KG1 (cell line): ENCODE measurements around the gene UAP1L1.
A peak's percentile ranks its signal among the peaks of the same experiment; 100 is the strongest.
"Not testable (repeated sequence)": the region's sequence is repeated elsewhere in the genome, so short reads cannot be mapped to it uniquely, and the experiment has no call there.

ENCODE experiments used
- DNase-seq: peaks from one replicate; lab custom pipeline; 2025; lab: John Stamatoyannopoulos, UW

The UAP1L1 gene

DNA sequence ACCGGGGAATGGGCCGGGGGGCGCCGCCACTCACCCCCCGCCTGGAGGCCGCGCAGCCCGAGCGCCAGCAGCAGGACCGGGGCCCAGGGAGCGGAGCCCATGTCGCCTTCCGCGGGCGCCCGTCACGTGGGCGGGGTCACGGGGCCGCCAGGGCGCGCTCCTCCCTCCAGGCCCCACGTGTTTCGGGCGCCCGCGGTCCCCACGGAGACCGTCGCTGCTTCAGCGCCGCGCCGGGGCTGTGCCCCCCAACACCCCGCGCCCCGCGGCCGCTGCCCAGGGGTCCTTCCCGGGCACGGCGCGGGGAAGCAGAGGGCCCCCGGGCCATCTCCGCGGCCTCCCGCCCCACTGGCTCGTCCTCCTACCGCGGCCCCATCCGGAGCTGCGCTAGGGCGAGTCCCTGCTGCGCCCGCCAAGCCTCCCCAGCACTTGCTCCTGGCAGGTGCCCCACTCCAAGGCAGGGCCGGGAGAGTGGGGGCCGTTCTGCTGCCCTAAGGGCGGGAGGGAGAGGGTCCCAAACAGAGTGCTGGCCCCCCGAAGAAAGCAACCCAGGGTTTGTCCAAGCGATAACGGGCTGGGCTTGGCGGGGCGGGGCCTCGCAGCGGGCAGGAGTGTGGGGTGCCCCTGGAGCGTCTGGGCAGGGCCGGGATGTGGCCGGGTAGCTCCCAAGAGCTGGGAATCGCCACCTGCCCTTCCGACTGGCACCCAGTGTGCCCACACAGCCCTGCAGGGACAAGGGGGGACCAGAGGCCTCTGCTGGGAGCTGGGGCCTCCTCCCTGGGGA, 37.5 kb downstream of the UAP1L1 start, which contains the start of gene DPP7:
DPP7 (minus strand) TSS at position 121 of the 781 bp plus-strand sequence; CDS start at position 101, 20 bp downstream.
- peak; percentile 39 for DNase-seq

DNA sequence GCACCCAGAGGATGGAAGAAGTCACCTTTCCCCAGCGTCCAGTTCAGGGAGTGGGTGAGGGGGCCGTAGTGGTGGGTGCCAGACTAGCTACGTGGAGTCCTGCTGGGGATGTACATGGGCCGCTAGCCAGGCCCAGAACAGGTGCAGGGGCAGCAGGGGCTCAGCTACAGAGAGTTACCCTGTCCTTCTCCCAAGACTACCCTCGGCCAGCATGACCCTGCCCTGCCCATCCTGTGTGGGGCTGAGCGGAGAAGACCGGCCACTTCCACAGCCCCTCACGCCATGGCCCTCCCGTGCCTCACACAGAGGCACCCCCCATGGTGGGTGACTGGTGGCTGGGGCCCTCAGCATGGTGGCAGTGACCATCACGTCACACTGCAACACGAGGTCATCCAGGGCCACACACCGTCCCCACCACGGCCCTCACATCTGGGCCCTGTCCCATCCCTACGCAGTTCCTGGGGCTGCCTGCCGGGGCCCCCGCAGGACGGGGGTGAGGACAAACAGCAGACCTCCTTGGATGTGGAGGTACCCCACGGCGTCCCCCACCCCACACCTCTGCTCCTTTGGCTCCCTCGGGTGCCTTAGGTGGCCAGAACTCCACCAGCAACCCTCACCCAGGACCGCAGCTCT, 38.2 kb downstream of the UAP1L1 start:
- no peak for DNase-seq

DNA sequence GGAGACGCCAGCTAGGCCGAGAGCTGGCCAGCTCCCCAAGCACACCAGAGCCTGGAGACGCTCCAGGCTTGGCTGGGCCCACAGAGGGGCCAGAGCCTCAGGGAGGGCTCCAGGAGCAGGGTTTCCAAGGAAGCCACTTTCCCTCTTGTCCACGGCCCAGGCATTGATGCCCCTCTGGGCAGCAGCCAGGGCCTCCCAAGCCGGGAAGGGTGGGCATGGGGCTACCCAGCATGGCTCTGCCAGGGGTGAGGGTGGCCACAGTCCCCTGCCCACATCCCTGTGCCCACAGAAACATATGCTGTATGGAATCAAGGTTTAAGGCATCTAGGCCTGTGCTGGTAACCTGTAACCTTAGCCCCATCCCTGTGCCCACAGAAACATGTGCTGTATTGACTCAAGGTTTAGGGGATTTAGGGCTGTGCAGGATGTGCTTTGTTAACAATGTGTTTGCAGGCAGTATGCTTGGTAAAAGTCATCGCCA, 38.8 kb downstream of the UAP1L1 start:
- no peak for DNase-seq

DNA sequence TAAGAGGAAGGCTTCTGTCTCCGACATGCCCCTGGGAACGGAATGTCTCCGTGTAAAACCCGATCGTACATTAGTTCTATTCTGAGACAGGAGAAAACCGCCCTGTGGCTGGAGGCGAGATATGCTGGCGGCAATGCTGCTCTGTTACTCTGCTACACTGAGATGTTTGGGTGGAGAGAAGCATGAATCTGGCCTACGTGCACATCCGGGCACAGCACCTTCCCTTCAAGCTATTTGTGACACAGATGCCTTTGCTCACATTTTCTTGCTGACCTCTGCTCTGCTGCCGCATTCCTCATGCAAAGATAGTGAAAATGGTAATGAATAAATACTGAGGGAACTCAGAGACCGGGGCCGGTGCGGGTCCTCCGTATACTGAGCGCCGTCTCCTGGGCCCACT, 39.4 kb downstream of the UAP1L1 start:
- no peak for DNase-seq

DNA sequence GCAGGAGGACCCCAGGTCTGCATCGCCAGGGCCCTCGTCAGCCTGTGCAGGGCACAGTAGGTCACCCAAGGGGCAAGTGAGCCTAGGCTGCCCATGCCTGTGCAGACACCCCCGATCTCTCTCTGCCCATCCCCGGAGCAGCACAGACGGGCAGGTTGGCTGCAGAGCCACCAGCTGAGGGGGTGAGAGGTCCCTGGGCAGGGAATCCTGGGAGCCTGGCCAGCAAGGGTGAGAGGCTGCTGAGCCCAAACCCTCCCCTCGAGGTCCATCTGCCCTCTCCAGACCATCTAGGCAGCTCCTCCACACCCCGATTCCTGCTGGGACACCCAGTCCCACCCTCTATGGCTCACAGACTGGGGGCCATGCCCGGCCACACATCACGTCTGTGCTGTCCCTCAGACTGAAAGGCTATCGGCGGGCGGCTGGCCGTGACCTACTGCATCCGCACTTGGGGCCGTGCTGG, 40.0 kb downstream of the UAP1L1 start:
- DNase-seq: no peak

DNA sequence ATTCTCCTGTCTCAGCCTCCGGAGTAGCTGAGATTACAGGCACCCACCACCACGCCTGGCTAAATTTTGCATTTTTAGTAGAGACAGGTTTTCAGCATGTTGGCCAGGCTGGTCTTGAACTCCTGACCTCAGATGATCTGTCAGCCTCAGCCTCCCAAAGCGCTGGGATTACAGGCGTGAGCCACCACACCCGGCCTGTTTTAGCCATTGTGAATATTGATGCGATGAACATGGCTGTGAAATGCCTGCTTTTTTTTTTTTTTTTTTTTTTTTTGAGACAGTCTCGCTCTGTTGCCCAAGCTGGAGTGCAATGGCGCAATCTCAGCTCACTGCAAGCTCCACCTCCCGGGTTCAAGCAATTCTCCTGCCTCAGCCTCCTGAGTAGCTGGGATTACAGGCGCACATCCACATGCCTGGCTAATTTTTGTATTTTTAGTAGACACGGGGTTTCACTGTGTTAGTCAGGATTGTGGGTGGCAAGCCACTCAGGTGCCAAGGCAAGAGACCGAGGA, 40.8 kb downstream of the UAP1L1 start:
- not testable (repeated sequence) for DNase-seq

DNA sequence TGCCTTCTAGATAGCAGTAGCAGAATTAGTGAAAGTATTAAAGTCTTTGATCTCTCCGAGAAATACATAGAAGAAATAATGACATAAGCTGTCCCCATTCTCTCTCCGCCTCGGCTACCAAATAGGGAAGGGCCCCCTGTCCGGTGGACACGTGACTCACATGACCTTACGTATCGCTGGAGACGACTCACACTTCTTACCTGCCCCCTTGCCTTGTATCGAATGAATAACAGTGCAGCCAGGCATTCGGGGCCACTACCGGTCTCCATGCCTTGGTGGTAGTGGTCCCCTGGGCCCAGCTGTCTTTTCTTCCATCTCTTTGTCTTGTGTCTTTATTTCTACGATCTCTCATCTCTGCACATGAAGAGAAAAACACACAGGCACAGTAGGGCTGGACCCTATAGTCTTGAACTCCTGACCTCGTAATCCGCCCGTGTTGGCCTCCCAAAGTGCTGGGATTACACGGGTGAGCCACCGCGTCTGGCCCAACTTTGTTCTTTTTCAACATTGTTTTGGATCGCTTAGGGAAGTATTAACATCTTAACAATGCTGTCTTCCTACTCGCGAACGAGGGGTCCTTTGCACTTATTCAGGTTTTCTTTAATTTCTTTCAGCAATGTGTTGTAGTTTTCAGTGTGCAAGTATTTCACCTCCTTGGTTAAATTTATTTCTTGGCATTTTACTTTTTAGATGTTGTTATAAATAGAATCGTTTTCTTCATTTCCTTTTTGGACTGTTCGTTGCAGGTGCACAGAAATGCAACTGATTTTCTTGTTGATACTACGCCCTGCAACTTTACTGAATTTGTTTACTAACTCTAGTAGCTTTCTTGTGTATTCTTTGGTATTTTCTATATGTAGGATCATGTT, 44.8 kb downstream of the UAP1L1 start:
- DNase-seq: not testable (repeated sequence)

DNA sequence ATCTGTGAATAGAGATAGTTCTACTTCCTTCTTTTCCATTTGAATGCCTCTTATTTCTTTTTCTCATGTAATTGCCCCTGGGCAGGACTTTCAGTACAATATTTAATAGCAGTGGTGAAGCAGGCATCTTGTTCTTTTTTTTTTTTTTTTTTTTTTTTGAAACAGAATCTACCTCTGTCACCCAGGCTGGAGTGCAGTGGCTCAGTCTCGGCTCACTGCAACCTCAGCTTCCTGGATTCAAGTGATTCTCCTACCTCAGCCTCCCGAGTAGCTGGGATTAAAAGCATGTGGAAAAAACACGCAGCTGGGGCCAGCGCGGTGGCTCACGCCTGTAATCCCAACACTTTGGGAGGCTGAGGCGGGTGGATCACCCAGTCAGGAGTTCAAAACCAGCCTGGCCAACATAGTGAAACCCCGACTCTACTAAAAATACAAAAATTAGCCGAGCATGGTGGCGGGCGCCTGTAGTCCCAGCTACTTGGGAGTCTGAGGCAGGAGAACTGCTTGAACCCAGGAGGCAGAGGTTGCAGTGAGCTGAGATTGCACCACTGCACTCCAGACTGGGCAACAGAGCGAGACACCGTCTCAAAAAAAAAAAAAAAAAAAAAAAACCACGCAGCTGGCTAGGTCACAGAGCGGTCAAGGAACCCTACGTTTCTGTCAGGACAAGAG, 45.6 kb downstream of the UAP1L1 start:
- not testable (repeated sequence) for DNase-seq

DNA sequence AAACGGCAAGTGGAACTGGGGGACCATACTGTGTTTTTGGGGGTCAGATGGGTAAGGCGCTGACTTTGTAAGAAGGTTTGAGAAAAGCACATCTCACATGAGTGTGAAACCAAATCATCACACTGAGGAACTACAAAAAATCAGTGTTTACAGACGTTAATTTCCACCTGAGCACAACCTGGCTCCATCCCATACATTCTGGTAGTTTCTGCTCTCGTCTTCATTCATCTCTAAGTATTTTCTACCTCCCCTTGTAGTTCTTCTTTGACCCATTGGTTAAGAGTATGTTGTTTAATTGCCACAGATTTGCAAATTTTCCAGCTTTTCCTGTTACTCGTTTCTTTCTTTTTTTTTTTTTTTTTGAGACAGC, 46.1 kb downstream of the UAP1L1 start:
- DNase-seq: no peak

DNA sequence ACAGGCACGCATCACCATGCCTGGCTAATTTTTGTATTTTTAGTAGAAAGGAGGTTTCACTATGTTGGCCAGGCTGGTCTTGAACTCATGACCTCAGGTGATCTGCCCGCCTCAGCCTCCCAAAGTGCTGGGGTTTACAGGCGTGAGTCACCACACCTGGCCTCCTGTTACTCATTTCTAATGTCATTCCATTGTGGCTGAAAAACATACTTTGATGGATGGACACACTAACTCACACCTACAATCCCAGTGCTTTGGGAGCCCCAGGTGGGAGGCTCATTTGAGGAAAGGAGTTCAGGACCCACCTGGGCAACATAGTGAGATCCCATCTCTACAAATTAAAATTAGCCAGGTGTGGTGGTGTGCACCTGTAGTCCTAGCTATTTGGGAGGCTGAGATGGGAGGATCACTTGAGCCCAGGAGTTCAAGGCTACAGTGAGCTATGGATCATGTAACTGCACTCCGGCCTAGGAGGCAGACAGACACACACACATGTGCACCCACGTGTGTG, 46.7 kb downstream of the UAP1L1 start:
- DNase-seq: not testable (repeated sequence)

DNA sequence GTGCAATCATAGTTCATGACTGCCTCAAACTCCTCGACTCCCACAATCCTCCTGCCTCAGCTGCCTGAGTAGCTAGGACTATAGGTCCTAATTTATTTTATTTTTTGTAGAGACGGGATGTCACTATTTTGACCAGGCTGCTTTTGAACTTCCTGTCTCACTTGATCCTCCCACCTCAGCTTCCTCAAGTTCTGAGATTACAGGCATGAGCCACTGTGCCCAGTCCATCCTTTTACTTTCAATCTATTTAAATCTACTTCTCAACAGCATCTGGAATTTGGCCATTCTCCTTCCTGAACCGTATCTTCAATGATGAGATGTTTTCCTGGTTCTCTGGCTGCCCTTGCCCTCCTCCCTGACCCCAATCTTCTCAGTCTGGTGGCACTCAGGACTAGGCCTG, 49.5 kb downstream of the UAP1L1 start:
- DNase-seq: no peak

DNA sequence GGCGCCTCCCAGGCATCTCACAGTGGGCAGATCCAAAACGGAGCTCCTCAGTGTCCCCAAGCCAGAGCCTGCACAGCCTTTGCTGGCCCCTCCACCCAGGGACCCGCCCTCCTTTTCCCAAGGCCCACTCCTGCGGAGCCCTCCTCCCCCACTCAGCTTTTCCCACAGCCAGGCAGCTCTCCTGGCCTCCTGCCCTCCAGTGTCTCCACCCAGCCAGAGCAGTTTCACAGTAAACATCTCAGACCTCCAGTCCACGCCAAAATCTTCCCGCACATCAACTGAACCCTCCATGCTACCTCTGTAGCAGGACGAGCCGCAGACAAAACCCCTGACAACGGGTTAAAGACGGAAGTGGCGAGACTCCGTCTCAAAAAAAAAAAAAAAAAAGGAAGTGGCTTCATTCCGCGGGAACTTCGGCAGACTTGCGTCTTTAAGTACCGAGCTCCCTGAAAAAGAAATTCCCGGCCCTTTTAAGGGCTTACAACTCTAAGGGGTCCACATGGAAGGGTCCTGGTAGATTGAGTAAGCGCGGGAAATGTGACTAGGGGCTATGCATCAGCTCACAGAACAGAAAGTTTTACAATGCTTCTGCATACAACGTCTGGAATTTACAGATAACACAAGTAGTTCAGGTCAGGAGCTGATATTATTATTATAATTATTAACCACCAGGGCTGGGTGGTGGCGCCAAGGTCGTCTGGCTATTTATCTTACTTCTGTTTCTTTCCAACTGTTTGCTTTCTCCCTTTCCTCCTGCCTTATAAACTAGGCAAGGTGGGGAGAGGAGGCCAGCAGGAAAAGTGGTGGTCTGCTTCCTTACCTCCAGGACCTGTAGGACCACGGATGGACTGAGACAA, 50.2 kb downstream of the UAP1L1 start:
- peak; percentile 59 for DNase-seq

DNA sequence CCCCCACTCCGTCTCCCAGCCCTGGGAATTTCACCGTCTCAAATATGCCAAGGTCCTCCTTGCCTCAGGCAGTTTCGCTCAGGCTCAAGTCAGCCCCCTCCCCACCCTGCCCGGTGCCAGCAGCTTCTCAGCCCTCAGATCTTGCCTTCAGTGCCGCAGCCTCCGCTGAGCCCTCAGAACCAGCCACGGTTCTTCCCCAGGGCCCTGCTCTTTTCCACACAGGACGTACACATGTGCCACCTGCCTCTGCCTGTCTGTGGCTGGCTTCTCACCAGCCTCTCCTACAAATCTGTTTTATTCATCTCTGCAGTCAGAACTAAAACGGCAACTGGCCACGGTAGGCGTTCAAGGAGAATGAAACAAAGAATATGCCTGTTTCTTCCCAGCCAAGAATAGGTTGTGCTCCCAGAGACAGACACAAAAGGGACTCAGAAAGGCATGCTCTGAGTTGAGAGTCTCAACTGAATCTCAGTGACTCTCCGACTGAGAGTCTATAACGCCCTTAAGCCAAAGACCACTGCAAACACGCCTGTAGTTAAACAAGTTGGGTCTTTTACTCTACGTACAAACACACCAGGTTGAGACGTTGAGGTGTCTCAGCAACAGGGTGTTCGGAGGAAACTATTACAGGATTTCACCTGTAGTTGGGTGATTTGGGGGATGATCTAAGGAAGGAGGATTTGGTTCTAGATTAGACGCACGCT, 51.0 kb downstream of the UAP1L1 start:
- peak; percentile 29 for DNase-seq

DNA sequence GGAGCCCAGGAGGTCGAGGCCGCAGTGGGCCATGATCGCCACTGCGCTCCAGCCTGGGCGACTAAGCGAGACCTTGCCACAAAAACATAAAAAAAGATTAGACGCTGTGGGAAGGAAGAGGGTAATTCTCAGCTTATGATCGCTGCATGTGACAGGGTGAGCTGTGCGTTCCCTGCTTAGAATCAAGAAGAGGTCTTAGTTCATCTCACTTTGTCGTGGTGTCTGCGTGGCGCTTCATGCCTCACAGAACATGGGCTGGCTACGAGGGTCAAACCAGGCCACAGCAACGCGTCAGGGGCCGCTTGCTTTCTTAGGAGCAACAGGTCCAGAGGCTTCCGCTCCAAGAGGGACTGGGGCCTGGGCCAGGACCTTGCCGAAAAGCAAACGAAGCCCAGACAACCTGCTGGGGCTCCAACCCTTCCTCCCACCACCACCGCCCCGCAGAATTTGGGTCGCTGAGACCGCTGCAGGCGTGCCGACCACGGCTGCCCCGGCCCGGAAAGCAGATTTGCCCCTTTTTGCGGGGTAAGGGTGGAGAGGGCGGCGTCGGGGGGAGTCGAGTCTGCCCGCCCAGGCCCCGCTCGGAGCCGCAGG, 51.6 kb downstream of the UAP1L1 start:
- no peak for DNase-seq

DNA sequence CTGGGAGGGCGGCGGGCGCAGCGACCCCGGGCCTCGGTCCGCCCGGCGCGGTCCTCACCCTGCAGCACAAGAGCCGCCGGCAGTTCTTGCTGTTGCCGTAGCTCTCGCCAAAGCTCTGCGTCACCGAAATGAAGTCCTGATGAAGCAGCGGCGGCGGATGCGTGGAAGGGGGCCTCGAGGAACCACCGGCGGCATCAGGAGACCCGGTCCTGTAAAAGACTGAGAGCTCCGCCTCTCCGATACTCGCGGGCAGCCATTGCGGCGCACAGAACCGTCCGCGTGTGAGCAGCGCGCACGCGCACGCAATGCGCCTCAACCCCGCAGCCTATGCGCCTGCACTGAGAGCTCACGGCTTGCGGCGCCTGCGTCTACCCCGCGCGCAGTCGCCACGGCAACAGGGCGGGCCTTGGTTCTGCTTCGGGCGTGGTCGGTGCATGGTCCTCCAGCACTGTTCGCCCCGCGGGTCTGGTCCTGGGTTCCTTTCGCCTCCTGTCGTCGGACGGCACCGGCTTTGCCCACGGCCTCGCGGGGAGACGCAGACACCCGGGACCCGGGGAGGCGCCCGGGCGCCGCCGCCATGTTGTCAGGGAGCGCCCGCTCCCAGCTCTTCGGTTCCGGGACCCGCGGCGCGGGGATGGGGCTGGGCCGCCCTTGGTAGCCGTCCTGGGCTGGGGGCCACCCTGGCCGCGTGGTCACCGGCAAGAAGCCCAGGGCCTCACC, 52.3 kb downstream of the UAP1L1 start:
- peak; percentile 83 for DNase-seq

DNA sequence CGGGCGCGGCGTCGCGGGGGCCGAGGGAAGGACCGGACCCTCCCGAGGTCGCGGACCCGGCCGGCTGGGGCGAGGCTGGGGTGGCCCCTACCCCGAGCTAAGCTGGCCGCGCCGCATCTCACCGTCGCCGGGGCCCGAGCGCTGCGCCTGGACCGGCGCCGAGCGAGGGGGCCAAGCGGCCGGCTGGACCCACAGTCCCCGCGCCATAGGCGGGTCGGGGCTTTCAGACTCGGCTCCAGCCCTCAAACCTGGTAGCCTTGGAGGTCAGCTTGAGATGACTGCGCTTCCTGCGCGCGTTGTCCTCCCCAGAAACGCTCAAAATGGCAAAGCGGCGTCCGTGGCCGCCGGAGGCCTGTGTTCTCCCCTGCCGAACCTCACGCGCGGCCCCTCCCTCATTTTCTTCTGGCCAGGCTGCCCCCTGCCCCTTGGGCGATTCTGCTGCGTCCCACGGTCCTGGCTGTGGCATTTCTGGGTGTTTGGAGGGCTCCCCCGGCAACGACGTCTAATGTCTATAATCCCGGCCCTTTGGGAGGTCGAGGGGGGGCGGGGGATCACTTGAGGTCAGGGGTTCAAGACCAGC, 52.9 kb downstream of the UAP1L1 start:
- no peak for DNase-seq
